ACHN (cell line): ENCODE results near the gene PITPNC1.
"Not testable (repeated sequence)": the region's sequence is repeated elsewhere in the genome, so short reads cannot be mapped to it uniquely, and the experiment has no call there.

ENCODE experiments used
- DNase-seq: peaks from one replicate; pipeline ENCODE4 v3.0.0-alpha.2; 2015
- in situ Hi-C: cut with HindIII; loops from 2 replicates; pipeline ENCODE4 v1.10.0; 2017; ENCODE audit warnings: low sequenced_read_pairs, low pct_ligation_motif_present, low pct_unique_long_range_greater_than_20kb

Gene PITPNC1

GRCh38 chr17:67491681-67492024 lies 114.6 kb downstream of the PITPNC1 start:
- no peak for DNase-seq
- in situ Hi-C loops, result no loop called here

- in situ Hi-C loops, result no loop called here
- no peak for DNase-seq
These were observed 115.2 kb downstream of the PITPNC1 start for GRCh38 chr17:67492251-67492740.

GRCh38 chr17:67492824-67493517 lies 115.9 kb downstream of the PITPNC1 start:
- no peak for DNase-seq
- in situ Hi-C loops, result no loop called here

- DNase-seq, result no peak
- in situ Hi-C loops, result no loop called here
These were observed 116.7 kb downstream of the PITPNC1 start for GRCh38 chr17:67493812-67494211.

GRCh38 chr17:67495534-67495933 lies 118.5 kb downstream of the PITPNC1 start:
- in situ Hi-C loops, DNase-seq: not testable (repeated sequence)

GRCh38 chr17:67496286-67496685 lies 119.2 kb downstream of the PITPNC1 start:
- DNase-seq, result no peak
- in situ Hi-C loops, result no loop called here

GRCh38 chr17:67499685-67500084 lies 122.6 kb downstream of the PITPNC1 start:
- in situ Hi-C loops, result no loop called here
- DNase-seq, result no peak

- DNase-seq, result no peak
- in situ Hi-C loops, result no loop called here
These were observed 123.2 kb downstream of the PITPNC1 start for GRCh38 chr17:67500261-67500660.

- in situ Hi-C loops, result no loop called here
- no peak for DNase-seq
These were observed 123.7 kb downstream of the PITPNC1 start for GRCh38 chr17:67500677-67501300.

GRCh38 chr17:67502151-67502550 lies 125.1 kb downstream of the PITPNC1 start:
- DNase-seq, result no peak
- in situ Hi-C loops, result no loop called here

- no peak for DNase-seq
These were observed 126.1 kb downstream of the PITPNC1 start for GRCh38 chr17:67503184-67503583.

GRCh38 chr17:67503739-67504138 lies 126.7 kb downstream of the PITPNC1 start:
- in situ Hi-C loops, result no loop called here

More at GRCh38 chr17:67503184-67503583, 126.1 kb downstream of the PITPNC1 start:
- in situ Hi-C loops, result no loop called here

GRCh38 chr17:67504182-67504581 lies 127.1 kb downstream of the PITPNC1 start:
- in situ Hi-C loops, result no loop called here
- no peak for DNase-seq

More at GRCh38 chr17:67503739-67504138, 126.7 kb downstream of the PITPNC1 start:
- no peak for DNase-seq

GRCh38 chr17:67506966-67507365 lies 129.9 kb downstream of the PITPNC1 start:
- no peak for DNase-seq
- in situ Hi-C loops, result no loop called here

GRCh38 chr17:67509390-67510287 lies 132.6 kb downstream of the PITPNC1 start:
- in situ Hi-C loops, result no loop called here
- DNase-seq, result no peak

- DNase-seq, result no peak
- in situ Hi-C loops, result no loop called here
These were observed 133.9 kb downstream of the PITPNC1 start for GRCh38 chr17:67511012-67511411.

- in situ Hi-C loops, result no loop called here
- DNase-seq, result no peak
These were observed 134.7 kb downstream of the PITPNC1 start for GRCh38 chr17:67511804-67512203.

GRCh38 chr17:67514998-67515397 lies 137.9 kb downstream of the PITPNC1 start:
- no peak for DNase-seq
- in situ Hi-C loops, result no loop called here

- DNase-seq, result no peak
- in situ Hi-C loops, result no loop called here
These were observed 138.5 kb downstream of the PITPNC1 start for GRCh38 chr17:67515490-67516083.
